Fibroblast of the aortic adventitia (primary cell): ENCODE data around the gene NADK2. TPM values are rescaled to one million over a fixed set of nuclear protein-coding genes. Genes with fewer than 3 reads are reported as not detected.

ENCODE experiments used
- DNase-seq: peaks from one replicate; pipeline ENCODE4 v3.0.0-alpha.2; 2010; ENCODE audit warnings: low read depth
- H3K4me3 ChIP-seq: 2 replicates; pipeline ENCODE4 v1.5.1; 2011; ENCODE audit warnings: low read depth, mild to moderate bottlenecking, control low read depth, low read length, moderate library complexity
- CTCF ChIP-seq: IDR thresholded peaks from 2 replicates; pipeline ENCODE4 v1.5.1; 2011; ENCODE audit warnings: mild to moderate bottlenecking, low read length, control low read depth, inconsistent platforms; ENCODE audit not compliant: insufficient read depth
- total RNA-seq: library from RNA; depleted of rRNA; stranded (reverse); fragments of >200 nt; gene quantifications from 2 replicates; pipeline ENCODE4 v1.2.3, GENCODE V29; 2012; ENCODE audit warnings: low replicate concordance

The NADK2 gene
- total RNA-seq, 1 donor = 29.7 TPM

- no peak for TF ChIP-seq CTCF
- H3K4me3 ChIP-seq = no peak overlapping the region
- no peak for DNase-seq
These were observed 35.1 kb upstream of the NADK2 start for GRCh38 chr5:36276864-36277263.

DNA sequence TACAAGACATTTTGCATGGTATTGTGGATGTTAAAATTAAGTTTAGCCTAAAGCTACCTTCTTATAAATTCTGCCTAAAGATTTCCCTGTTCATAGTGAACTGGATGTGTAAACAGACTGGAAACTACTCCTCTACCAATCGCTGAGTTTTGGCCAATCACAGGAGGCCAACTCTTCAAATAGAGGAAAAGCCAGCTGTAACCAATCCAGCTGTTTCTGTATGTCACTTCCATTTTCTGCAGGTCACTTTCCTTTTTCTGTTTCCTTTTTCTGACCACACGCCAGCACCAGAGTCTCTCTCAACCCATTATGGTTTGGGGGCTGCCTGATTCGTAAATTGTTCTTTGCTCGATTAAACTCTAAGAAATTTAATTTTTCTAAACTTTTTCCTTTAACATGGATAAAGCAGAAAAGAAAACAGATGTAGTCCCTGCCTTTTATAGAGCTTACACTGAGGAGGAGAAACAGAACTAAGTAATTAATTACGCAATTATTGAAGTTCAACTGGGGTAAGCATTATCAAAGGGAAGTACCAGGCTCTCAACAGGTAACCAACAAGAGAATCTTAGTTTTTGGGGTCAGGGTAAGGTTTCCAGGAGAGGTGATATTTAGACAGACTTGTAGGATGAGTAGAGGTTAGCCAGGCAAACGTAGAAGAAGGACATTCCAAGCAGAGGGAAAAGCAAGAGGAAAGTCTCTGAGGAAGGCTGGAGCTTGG is 32.2 kb upstream of the NADK2 start:
- no peak for DNase-seq
- no peak for TF ChIP-seq CTCF
- no peak overlapping the region for H3K4me3 ChIP-seq

GRCh38 chr5:36272136-36272690 is 30.5 kb upstream of the NADK2 start:
- H3K4me3 ChIP-seq = no peak overlapping the region
- TF ChIP-seq CTCF = no peak
- DNase-seq = peak; percentile 44

DNA sequence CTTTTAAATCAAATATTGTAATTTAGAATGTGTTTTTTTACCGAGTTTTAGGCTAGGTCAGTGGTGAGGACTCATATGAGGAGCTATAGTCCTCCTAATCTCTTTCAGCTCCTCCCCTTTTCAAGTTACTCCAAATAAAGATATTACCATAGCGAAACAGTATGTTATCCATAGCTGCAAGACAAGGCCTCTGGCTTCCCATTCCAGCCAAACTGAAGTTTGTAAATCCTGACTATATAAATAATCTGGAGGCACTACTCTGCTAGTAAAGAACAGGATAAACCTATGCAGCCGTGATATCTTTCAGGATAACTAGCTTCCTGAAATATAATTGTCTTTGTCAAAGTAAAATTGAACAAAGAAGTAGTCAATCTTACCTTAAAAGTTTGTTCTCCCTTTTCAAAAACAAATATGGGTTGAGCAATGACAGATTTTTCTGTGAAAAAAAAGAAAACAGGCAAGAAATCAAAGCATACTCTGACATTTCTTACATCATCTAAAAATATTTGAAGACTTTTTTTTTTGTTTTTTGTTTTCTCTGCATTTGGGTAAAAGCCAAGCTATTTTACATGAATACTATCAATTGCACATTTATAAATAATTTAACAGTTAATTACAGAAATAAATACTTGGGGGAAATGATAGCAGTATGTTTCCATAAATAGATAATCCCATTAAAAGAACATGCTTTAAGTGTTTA is 29.3 kb upstream of the NADK2 start:
- no peak for TF ChIP-seq CTCF
- no peak for DNase-seq
- no peak overlapping the region for H3K4me3 ChIP-seq

- no peak overlapping the region for H3K4me3 ChIP-seq
- no peak for DNase-seq
- TF ChIP-seq CTCF = no peak
These were observed 28.4 kb upstream of the NADK2 start for GRCh38 chr5:36270175-36270574.

GRCh38 chr5:36269478-36269877 is 27.8 kb upstream of the NADK2 start:
- no peak overlapping the region for H3K4me3 ChIP-seq
- TF ChIP-seq CTCF = no peak
- DNase-seq = no peak
